Bronchial epithelial cell (primary cell): ENCODE data around the gene ZMYND10. TPM values are rescaled to one million over a fixed set of nuclear protein-coding genes. Genes with fewer than 3 reads are reported as not detected.

Experiments used
- DNase-seq: peaks from one replicate; pipeline ENCODE4 v3.0.0-alpha.2; 2010; ENCODE audit warnings: low read depth
- FAIRE-seq: peaks from 2 replicates; lab custom pipeline; 2011; peaks lifted over from hg19 to GRCh38; lab: Jason Lieb, UNC
- H3K27me3 ChIP-seq: 2 replicates; pipeline ENCODE4 v1.5.1; 2011; ENCODE audit warnings: low read length; ENCODE audit not compliant: control insufficient read depth, insufficient read depth
- H3K36me3 ChIP-seq: 2 replicates; pipeline ENCODE4 v1.5.1; 2011; ENCODE audit warnings: low read length; ENCODE audit not compliant: control insufficient read depth, insufficient read depth
- H3K4me3 ChIP-seq: 2 replicates; pipeline ENCODE4 v1.5.1; 2011; ENCODE audit warnings: mild to moderate bottlenecking, low read depth, low read length, control low read depth
- CTCF ChIP-seq: IDR thresholded peaks from 2 replicates; pipeline ENCODE4 v1.5.1; 2011; ENCODE audit warnings: mild to moderate bottlenecking, moderate library complexity, low read length, control low read depth, inconsistent platforms; ENCODE audit not compliant: insufficient read depth, severe bottlenecking
- total RNA-seq: library from RNA; depleted of rRNA; stranded (reverse); fragments of >200 nt; gene quantifications from 2 replicates; pipeline ENCODE4 v1.2.1, GENCODE V29; 2014

Gene ZMYND10
- total RNA-seq, 1 donor from 2014 or later, result 0.53 TPM

- H3K4me3 ChIP-seq, result no peak overlapping the region
- no peak for FAIRE-seq
- TF ChIP-seq CTCF, result no peak
Measured at GRCh38 chr3:50341537-50341936, 4.0 kb downstream of the ZMYND10 start.

DNA sequence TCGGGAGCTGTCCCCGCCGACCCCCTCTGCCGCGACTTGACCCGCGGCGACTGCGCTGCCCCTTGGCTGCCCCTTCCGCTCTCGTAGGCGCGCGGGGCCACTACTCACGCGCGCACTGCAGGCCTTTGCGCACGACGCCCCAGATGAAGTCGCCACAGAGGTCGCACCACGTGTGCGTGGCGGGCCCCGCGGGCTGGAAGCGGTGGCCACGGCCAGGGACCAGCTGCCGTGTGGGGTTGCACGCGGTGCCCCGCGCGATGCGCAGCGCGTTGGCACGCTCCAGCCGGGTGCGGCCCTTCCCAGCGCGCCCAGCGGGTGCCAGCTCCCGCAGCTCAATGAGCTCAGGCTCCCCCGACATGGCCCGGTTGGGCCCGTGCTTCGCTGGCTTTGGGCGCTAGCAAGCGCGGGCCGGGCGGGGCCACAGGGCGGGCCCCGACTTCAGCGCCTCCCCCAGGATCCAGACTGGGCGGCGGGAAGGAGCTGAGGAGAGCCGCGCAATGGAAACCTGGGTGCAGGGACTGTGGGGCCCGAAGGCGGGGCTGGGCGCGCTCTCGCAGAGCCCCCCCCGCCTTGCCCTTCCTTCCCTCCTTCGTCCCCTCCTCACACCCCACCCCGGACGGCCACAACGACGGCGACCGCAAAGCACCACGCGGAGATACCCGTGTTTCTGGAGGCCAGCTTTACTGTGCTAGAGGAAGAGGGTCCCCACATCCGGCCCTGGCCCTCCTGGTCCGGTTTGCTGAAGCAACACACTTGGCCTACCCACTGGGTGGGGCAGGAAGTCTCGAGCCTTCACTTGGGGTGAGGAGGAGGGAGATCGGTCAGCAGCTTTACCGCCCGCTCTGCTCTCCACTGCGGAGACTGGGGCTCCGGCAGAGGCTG lies 4.8 kb downstream of the ZMYND10 start, which contains the start of gene RASSF1:
Gene RASSF1 (minus strand): TSS at position 389 of the 882 bp plus-strand sequence. CDS start 31 bp downstream, at position 358.
- H3K36me3 ChIP-seq, result no peaks in the 10 kb centered on the region
- TF ChIP-seq CTCF, result no peak
- peak within 1 kb of the TSS; percentile 44 for H3K4me3 ChIP-seq
- DNase-seq (peak; percentile 42), FAIRE-seq (no peak)
- no peaks in the 10 kb centered on the region for H3K27me3 ChIP-seq

More at GRCh38 chr3:50341537-50341936, 4.0 kb downstream of the ZMYND10 start:
- no peak for DNase-seq
- Histone ChIP-seq H3K36me3 (no peaks in the 10 kb centered on the region), H3K27me3 (no peaks in the 10 kb centered on the region)

DNA sequence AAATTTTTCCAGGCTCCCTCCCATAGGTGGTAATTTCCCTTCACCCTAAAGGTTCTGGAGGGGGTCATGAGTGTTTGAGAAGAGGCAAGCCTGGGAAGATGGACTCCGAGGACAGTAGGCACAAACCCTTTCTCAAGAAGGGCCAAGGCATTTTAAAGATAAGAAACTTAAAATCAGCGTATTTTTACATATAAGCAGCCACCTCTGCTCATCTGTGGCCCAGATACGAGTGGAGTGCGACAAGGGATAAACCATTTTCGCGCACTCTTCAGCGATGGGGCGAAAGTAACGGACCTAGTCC lies 5.4 kb downstream of the ZMYND10 start:
- TF ChIP-seq CTCF, result no peak
- no peak for FAIRE-seq
- peak overlapping the region; percentile 44 for H3K4me3 ChIP-seq
- no peak for DNase-seq
- H3K36me3 ChIP-seq, result no peaks in the 10 kb centered on the region
- H3K27me3 ChIP-seq, result no peaks in the 10 kb centered on the region

DNA sequence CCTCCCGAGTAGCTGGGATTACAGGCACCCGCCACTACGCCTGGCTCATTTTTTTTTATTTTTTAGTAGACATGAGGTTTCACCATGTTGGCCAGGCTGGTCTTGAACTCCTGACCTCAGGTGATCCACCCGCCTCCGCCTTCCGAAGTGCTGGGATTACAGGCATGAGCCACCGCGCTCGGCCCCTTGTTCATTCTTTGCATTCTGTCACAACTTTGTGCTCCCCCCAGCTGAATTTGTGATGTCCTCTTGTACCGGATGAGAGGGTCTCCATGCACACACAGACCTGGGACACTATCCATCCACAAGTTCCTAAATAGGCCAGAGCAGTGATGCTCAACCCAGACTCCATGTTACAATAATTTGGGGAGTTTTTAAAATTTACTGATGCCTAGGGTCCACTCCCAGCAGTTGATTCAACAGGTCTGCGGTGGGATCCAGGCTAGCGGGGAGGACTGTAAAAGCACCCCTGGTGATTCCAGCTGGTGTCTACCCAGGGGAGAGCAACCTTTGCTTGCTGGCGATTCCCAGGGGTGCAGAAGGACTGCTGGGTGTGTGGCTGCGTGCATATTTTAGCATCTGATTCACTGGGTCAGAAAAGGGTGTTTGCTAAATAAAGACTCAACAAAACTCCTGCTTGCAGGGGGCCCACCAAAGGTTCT lies 5.9 kb downstream of the ZMYND10 start:
- FAIRE-seq (no peak), DNase-seq (no peak)
- Histone ChIP-seq H3K36me3 (no peaks in the 10 kb centered on the region), H3K4me3 (peak overlapping the region; percentile 44), H3K27me3 (no peaks in the 10 kb centered on the region)
- TF ChIP-seq CTCF, result no peak

GRCh38 chr3:50338965-50339364 lies 6.6 kb downstream of the ZMYND10 start:
- FAIRE-seq (peak; percentile 36), DNase-seq (no peak)
- Histone ChIP-seq H3K4me3 (no peak overlapping the region), H3K36me3 (no peaks in the 10 kb centered on the region), H3K27me3 (no peaks in the 10 kb centered on the region)
- TF ChIP-seq CTCF, result no peak
